B cell (primary cell): ENCODE measurements around the gene TAF11L6. TPM values are rescaled to one million over a fixed set of nuclear protein-coding genes. Genes with fewer than 3 reads are reported as not detected.
"Not testable (repeated sequence)": the region's sequence is repeated elsewhere in the genome, so short reads cannot be mapped to it uniquely, and the experiment has no call there.

Source experiments
- ATAC-seq: fragments of 200-7000 bp; cut with Tn5 transposase; one replicate; pipeline ENCODE4 v1.10.0; 2021; ENCODE audit warnings: low read depth, mild to moderate bottlenecking, moderate number of reproducible peaks, moderate library complexity
- CTCF ChIA-PET: fragments of 350-600 bp; sonication (Branson Sonifier 250); formaldehyde crosslinking; loops from one replicate; lab custom pipeline; 2021; ENCODE audit warnings: antibody characterized with exemption, inconsistent platforms; lab: Charles Lee
- POLR2A ChIA-PET: fragments of 350-600 bp; sonication (Branson Sonifier 250); formaldehyde crosslinking; loops from one replicate; lab custom pipeline; 2021; ENCODE audit warnings: antibody characterized with exemption; lab: Charles Lee
- DNase-seq: peaks from one replicate; pipeline ENCODE4 v3.0.0; 2013
- H2AFZ ChIP-seq: 2 replicates; pipeline ENCODE4 v1.6.1; 2012; ENCODE audit warnings: mild to moderate bottlenecking, low read depth, low read length; ENCODE audit not compliant: insufficient read depth, poor library complexity, severe bottlenecking
- H3K27ac ChIP-seq, 2 donors: 1 replicate in 1 of 2; 2 replicates in 1 of 2; pipeline ENCODE4 v1.5.1; 2012 to 2013; ENCODE audit warnings: low read length in 2 of 2, mild to moderate bottlenecking in 2 of 2, moderate library complexity in 1 of 2
- H3K27me3 ChIP-seq, 4 experiments: fragments of 200-600 bp in 1 of 4; sonication (generic) in 1 of 4; replicated peaks in 1 of 4; 1 replicate in 2 of 4; 2 replicates in 2 of 4; pipeline versions ENCODE4 v1.6.1 to v1.7.0; 2013 to 2016; ENCODE audit warnings: low read length in 3 of 4, mild to moderate bottlenecking in 2 of 4, mixed read lengths in 1 of 4, moderate library complexity in 1 of 4; ENCODE audit not compliant: insufficient read depth in 4 of 4, control insufficient read depth in 3 of 4; ENCODE audit errors: control extremely low read depth in 1 of 4
- H3K36me3 ChIP-seq, 2 experiments: replicated peaks in 1 of 2; 1 replicate in 1 of 2; 2 replicates in 1 of 2; pipeline versions ENCODE4 v1.6.1 to v1.7.1; 2013; ENCODE audit warnings: low read length in 1 of 2; ENCODE audit not compliant: insufficient read depth in 2 of 2, control insufficient read depth in 1 of 2; ENCODE audit errors: control extremely low read depth in 1 of 2, extremely low read depth in 1 of 2
- H3K4me1 ChIP-seq, 2 donors: fragments of 200-600 bp in 1 of 2; sonication (generic) in 1 of 2; 1 replicate in 1 of 2; 2 replicates in 1 of 2; pipeline versions ENCODE4 v1.5.1 to v1.6.1; 2013 to 2017; ENCODE audit warnings: low read length in 2 of 2; ENCODE audit not compliant: control insufficient read depth in 2 of 2, insufficient read depth in 2 of 2
- H3K4me2 ChIP-seq: replicated peaks from 2 replicates; pipeline ENCODE3; 2012; ENCODE audit warnings: mild to moderate bottlenecking, low read depth, low read length; ENCODE audit not compliant: poor library complexity, severe bottlenecking
- H3K4me3 ChIP-seq, 5 experiments: fragments of 200-600 bp in 1 of 5; sonication (generic) in 1 of 5; 1 replicate in 3 of 5; 2 replicates in 2 of 5; pipeline versions ENCODE4 v1.5.1 to v1.7.0; 2011 to 2016; ENCODE audit warnings: low read length in 4 of 5, mild to moderate bottlenecking in 4 of 5, low read depth in 2 of 5, control low read depth in 1 of 5, moderate library complexity in 1 of 5; ENCODE audit not compliant: insufficient read depth in 1 of 5; ENCODE audit errors: control extremely low read depth in 1 of 5, extremely low read depth in 1 of 5
- H3K79me2 ChIP-seq: fragments of 200-600 bp; sonication (generic); one replicate; pipeline ENCODE4 v1.6.0; 2016; ENCODE audit warnings: low read length; ENCODE audit not compliant: control insufficient read depth, insufficient read depth
- H3K9ac ChIP-seq: fragments of 200-600 bp; sonication (generic); 2 replicates; pipeline ENCODE4 v1.6.1; 2017; ENCODE audit warnings: mild to moderate bottlenecking, low read length, moderate library complexity
- H3K9me3 ChIP-seq, 3 donors: one replicate each; pipeline versions ENCODE4 v1.6.1 to v1.7.1; 2013; ENCODE audit warnings: low read length in 2 of 3; ENCODE audit not compliant: control insufficient read depth in 2 of 3, insufficient read depth in 1 of 3; ENCODE audit errors: control extremely low read depth in 1 of 3
- H4K20me1 ChIP-seq: 2 replicates; pipeline ENCODE4 v1.6.0; 2012; ENCODE audit warnings: mild to moderate bottlenecking, low read length; ENCODE audit not compliant: insufficient read depth, control insufficient read depth, poor library complexity, severe bottlenecking
- H3K27ac Mint-ChIP-seq: one replicate; pipeline ENCODE4 v1.8.0; 2021; ENCODE audit warnings: mixed read lengths
- H3K27me3 Mint-ChIP-seq: one replicate; pipeline ENCODE4 v1.8.0; 2021; ENCODE audit warnings: mixed read lengths
- H3K4me1 Mint-ChIP-seq: one replicate; pipeline ENCODE4 v1.8.0; 2021; ENCODE audit warnings: mixed read lengths
- H3K4me3 Mint-ChIP-seq: one replicate; pipeline ENCODE4 v1.8.0; 2021; ENCODE audit warnings: mixed read lengths
- H3K9me3 Mint-ChIP-seq: one replicate; pipeline ENCODE4 v1.8.0; 2022; ENCODE audit warnings: mixed read lengths; ENCODE audit not compliant: insufficient read depth
- WGBS: methylation state at CpG from one replicate; pipeline ENCODE4 v1.1.5; 2013; ENCODE audit warnings: missing lambda C conversion rate; ENCODE audit not compliant: insufficient coverage; 5-methylcytosine and 5-hydroxymethylcytosine counted together
- intact Hi-C: fragments of 100-400 bp; cut with micrococcal nuclease; formaldehyde crosslinking; loops from one replicate; pipeline ENCODE4 v1.10.0; 2022
- polyA plus RNA-seq: library from polyadenylated mRNA; depleted of rRNA; stranded (reverse); fragments of >200 nt; gene quantifications from 2 replicates; pipeline ENCODE4 v1.2.3, GENCODE V29; 2012
- total RNA-seq, 2 donors: library from RNA; stranded (reverse); fragments of 120-200 nt in 1 of 2; gene quantifications; 1 replicate in 1 of 2; 2 replicates in 1 of 2; pipeline versions ENCODE4 v1.2.3 to v1.2.4, GENCODE V29; 2013 to 2022

TAF11L6 gene
- total and polyA plus RNA-seq, 2 donors (not counting 1 experiment from before 2014, with no cell fraction given) = not detected

DNA sequence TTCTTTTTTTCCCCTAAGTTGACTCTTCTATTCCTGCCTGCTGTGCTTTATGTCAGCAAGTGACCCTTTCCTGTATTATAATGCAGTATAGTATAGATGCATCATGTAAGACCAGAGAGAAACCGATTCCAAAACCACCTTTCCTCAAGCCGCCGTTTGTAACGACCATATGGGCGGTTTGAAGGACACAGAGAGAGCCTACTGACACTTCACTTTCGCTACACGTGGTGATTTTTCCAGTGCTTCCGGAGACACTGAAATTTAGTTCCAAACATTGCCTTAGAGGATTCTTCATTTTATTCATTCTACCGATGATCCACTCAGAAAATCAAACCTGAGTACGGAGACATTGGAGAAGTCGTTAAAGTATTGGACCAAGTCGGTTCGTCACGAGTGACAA is 9.0 kb upstream of the TAF11L6 start:
- H3K36me3 ChIP-seq, H3K4me1 Mint-ChIP-seq, H3K9me3 Mint-ChIP-seq, intact Hi-C loops, H3K27me3 Mint-ChIP-seq, H3K79me2 ChIP-seq, H3K4me3 Mint-ChIP-seq, H3K4me2 ChIP-seq, H3K4me1 ChIP-seq, CTCF ChIA-PET, H3K27ac ChIP-seq, H3K9me3 ChIP-seq, ATAC-seq, H3K27ac Mint-ChIP-seq, DNase-seq, H3K9ac ChIP-seq, POLR2A ChIA-PET, H2AFZ ChIP-seq, H3K4me3 ChIP-seq, H3K27me3 ChIP-seq, H4K20me1 ChIP-seq: not testable (repeated sequence)
- no CpG with 5 or more reads among the region's 14 CpGs for WGBS

DNA sequence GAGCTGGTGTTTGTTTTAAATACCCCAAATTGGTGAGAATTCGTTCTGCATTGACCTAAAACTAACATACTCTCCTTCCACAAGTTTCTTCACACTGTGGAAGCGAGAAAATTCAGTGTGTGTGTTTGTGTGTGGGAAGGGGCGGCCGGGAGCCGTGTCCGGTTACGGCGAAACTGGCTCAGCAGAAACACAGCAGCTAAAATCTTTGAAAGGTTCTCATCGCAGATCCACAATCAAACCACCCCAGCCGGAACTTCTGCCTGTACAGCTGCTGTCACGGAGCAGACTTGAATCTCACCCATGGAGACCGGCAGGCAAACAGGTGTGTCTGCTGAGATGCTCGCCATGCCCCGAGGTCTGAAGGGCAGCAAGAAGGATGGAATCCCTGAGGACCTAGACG is 7.0 kb upstream of the TAF11L6 start, which contains the start of gene TAF11L4:
Gene TAF11L4 (plus strand): TSS at position 301 of the 400 bp plus-strand sequence.
- H3K9me3 Mint-ChIP-seq, ATAC-seq, H3K4me1 Mint-ChIP-seq, H3K4me3 ChIP-seq, CTCF ChIA-PET, H3K79me2 ChIP-seq, H3K27me3 ChIP-seq, H3K27ac Mint-ChIP-seq, H3K4me3 Mint-ChIP-seq, POLR2A ChIA-PET, H4K20me1 ChIP-seq, H2AFZ ChIP-seq, intact Hi-C loops, H3K27me3 Mint-ChIP-seq, H3K4me1 ChIP-seq, H3K27ac ChIP-seq, H3K9me3 ChIP-seq, H3K4me2 ChIP-seq, H3K36me3 ChIP-seq, DNase-seq, H3K9ac ChIP-seq: not testable (repeated sequence)
- WGBS = no CpG with 5 or more reads among the region's 15 CpGs

DNA sequence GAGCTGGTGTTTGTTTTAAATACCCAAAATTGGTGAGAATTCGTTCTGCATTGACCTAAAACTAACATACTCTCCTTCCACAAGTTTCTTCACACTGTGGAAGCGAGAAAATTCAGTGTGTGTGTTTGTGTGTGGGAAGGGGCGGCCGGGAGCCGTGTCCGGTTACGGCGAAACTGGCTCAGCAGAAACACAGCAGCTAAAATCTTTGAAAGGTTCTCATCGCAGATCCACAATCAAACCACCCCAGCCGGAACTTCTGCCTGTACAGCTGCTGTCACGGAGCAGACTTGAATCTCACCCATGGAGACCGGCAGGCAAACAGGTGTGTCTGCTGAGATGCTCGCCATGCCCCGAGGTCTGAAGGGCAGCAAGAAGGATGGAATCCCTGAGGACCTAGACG is 3.5 kb upstream of the TAF11L6 start, which contains the start of gene TAF11L5:
Gene TAF11L5 (plus strand): TSS at position 301 of the 400 bp plus-strand sequence.
- H3K27ac Mint-ChIP-seq, POLR2A ChIA-PET, CTCF ChIA-PET, H3K4me3 ChIP-seq, H4K20me1 ChIP-seq, H3K4me3 Mint-ChIP-seq, H3K9ac ChIP-seq, H3K27me3 Mint-ChIP-seq, intact Hi-C loops, ATAC-seq, DNase-seq, H3K9me3 ChIP-seq, H3K27me3 ChIP-seq, H3K36me3 ChIP-seq, H2AFZ ChIP-seq, H3K27ac ChIP-seq, H3K79me2 ChIP-seq, H3K4me1 ChIP-seq, H3K9me3 Mint-ChIP-seq, H3K4me2 ChIP-seq, H3K4me1 Mint-ChIP-seq: not testable (repeated sequence)
- WGBS = no CpG with 5 or more reads among the region's 15 CpGs

DNA sequence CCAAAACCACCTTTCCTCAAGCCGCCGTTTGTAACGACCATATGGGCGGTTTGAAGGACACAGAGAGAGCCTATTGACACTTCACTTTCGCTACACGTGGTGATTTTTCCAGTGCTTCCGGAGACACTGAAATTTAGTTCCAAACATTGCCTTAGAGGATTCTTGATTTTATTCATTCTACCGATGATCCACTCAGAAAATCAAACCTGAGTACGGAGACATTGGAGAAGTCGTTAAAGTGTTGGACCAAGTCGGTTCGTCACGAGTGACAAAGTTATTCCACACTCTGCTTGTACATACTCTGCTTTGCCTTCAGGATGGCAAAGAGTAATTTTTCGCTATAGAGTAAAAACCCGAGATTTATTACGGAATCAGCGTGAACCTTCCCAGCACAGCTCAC is 2.0 kb upstream of the TAF11L6 start:
- POLR2A ChIA-PET, H3K4me3 ChIP-seq, CTCF ChIA-PET, H3K4me3 Mint-ChIP-seq, H3K79me2 ChIP-seq, ATAC-seq, H3K27ac Mint-ChIP-seq, H3K27me3 Mint-ChIP-seq, H2AFZ ChIP-seq, H4K20me1 ChIP-seq, H3K27me3 ChIP-seq, H3K9ac ChIP-seq, H3K4me2 ChIP-seq, H3K9me3 Mint-ChIP-seq, H3K36me3 ChIP-seq, intact Hi-C loops, H3K4me1 Mint-ChIP-seq, H3K9me3 ChIP-seq, H3K4me1 ChIP-seq, DNase-seq, H3K27ac ChIP-seq: not testable (repeated sequence)
- WGBS = 95% methylated on average over 4 of the region's 17 CpGs
